ENCODE data around the gene CSKMT. TPM values are rescaled to one million over a fixed set of nuclear protein-coding genes. Genes with fewer than 3 reads are reported as not detected.
A peak's percentile ranks its signal among the peaks of the same experiment; 100 is the strongest.

Gene CSKMT
- total RNA-seq, 2 experiments from 2014 or later, result 17.8 to 18.8 TPM

- ChIA-PET CTCF (interaction anchor here (0.6 to 1.7 kb wide), 6 partner anchors 11 to 281 kb away, joined by 3 to 6 read pairs (median 4); no protein-coding TSS in a partner anchor), POLR2A (interaction anchor here (0.7 to 9.9 kb wide), 22 partner anchors 9 to 176 kb away, joined by 3 to 165 read pairs (median 5); partner anchors contain the start of genes C11orf98, CSKMT, EEF1G and HNRNPUL2)
- no peaks in the 10 kb centered on the region for H3K27me3 Mint-ChIP-seq
- peak overlapping the region; percentile 92 for H3K27ac Mint-ChIP-seq
- peaks cover 42% of the 10 kb centered on the region for H3K4me1 Mint-ChIP-seq (ENCODE audit: low read depth)
- H3K36me3 Mint-ChIP-seq (ENCODE audit: low read depth), result peaks cover 35% of the 10 kb centered on the region
- intact Hi-C loops (cut with DNase I, micrococcal nuclease), result loop anchor here (1.0 to 5.0 kb wide), 4 partner anchors 34 to 151 kb away; partner anchors contain the start of genes LBHD1 (in 2 of the 2), TUT1 (in 2 of the 2) and UQCC3 (in 2 of the 2)
- H3K4me3 Mint-ChIP-seq, result peak overlapping the region; percentile 86
- TF ChIP-seq, protein P1, sequence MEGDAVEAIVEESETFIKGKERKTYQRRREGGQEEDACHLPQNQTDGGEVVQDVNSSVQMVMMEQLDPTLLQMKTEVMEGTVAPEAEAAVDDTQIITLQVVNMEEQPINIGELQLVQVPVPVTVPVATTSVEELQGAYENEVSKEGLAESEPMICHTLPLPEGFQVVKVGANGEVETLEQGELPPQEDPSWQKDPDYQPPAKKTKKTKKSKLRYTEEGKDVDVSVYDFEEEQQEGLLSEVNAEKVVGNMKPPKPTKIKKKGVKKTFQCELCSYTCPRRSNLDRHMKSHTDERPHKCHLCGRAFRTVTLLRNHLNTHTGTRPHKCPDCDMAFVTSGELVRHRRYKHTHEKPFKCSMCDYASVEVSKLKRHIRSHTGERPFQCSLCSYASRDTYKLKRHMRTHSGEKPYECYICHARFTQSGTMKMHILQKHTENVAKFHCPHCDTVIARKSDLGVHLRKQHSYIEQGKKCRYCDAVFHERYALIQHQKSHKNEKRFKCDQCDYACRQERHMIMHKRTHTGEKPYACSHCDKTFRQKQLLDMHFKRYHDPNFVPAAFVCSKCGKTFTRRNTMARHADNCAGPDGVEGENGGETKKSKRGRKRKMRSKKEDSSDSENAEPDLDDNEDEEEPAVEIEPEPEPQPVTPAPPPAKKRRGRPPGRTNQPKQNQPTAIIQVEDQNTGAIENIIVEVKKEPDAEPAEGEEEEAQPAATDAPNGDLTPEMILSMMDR (IDR thresholded peaks at IDR 0.05), result no peak
- no peaks in the 10 kb centered on the region for H3K9me3 ChIP-seq (ENCODE audit: control insufficient read depth in 1 of 2, insufficient read depth in 1 of 2, low read length in 2 of 2)
- H3K4me1 ChIP-seq (ENCODE audit: insufficient read depth, low read length), result peaks cover 49% of the 10 kb centered on the region
- peaks cover 5% of the 10 kb centered on the region for H3K36me3 ChIP-seq (ENCODE audit: insufficient read depth, low read length)
- H3K9me3 Mint-ChIP-seq, result no peaks in the 10 kb centered on the region
- peak overlapping the region; percentile 65 to 84 for H3K27ac ChIP-seq (ENCODE audit: low read depth in 1 of 2, low read length in 2 of 2)
- no peaks in the 10 kb centered on the region for H3K27me3 ChIP-seq (ENCODE audit: control insufficient read depth in 1 of 2, insufficient read depth in 2 of 2, low read length in 2 of 2)
- ATAC-seq (ENCODE audit: poor library complexity) (peak; percentile 62), DNase-seq (peak; percentile 90 to 97 (median 94))
- peak overlapping the region; percentile 79 for H3K4me3 ChIP-seq (ENCODE audit: low read length)
Measured at GRCh38 chr11:62705880-62706849, 41.1 kb downstream of the CSKMT start.

GRCh38 chr11:62706850-62707247 is 41.7 kb downstream of the CSKMT start:
- Histone ChIP-seq H3K9me3 (ENCODE audit: control insufficient read depth in 1 of 2, insufficient read depth in 1 of 2, low read length in 2 of 2) (no peaks in the 10 kb centered on the region), H3K36me3 (ENCODE audit: insufficient read depth, low read length) (peaks cover 12% of the 10 kb centered on the region), H3K4me1 (ENCODE audit: insufficient read depth, low read length) (peaks cover 49% of the 10 kb centered on the region), H3K27ac (ENCODE audit: low read depth in 1 of 2, low read length in 2 of 2) (no peak overlapping the region), H3K27me3 (ENCODE audit: control insufficient read depth in 1 of 2, insufficient read depth in 2 of 2, low read length in 2 of 2) (no peaks in the 10 kb centered on the region), H3K4me3 (ENCODE audit: low read length) (peak overlapping the region; percentile 79)
- peak overlapping the region; percentile 92 for H3K27ac Mint-ChIP-seq
- TF ChIP-seq, protein P1 (IDR thresholded peaks at IDR 0.05), result no peak
- intact Hi-C loops (cut with DNase I, micrococcal nuclease), result loop anchor here (1.0 to 5.0 kb wide), 4 partner anchors 35 to 150 kb away; partner anchors contain the start of genes LBHD1 (in 2 of the 2), TUT1 (in 2 of the 2) and UQCC3 (in 2 of the 2)
- POLR2A ChIA-PET, result interaction anchor here (0.6 to 9.9 kb wide), 18 partner anchors 9 to 175 kb away, joined by 3 to 165 read pairs (median 6); partner anchors contain the start of genes C11orf98, CSKMT, HNRNPUL2 and INTS5
- ATAC-seq (ENCODE audit: poor library complexity), result no peak
- H3K9me3 Mint-ChIP-seq, result no peaks in the 10 kb centered on the region
- CTCF ChIA-PET, result interaction anchor here (1.1 to 1.7 kb wide), 3 partner anchors 12 to 282 kb away, joined by 4 to 6 read pairs (median 6); no protein-coding TSS in a partner anchor
- no peak for DNase-seq
- H3K4me3 Mint-ChIP-seq, result peak overlapping the region; percentile 86
- no peaks in the 10 kb centered on the region for H3K27me3 Mint-ChIP-seq
- H3K4me1 Mint-ChIP-seq (ENCODE audit: low read depth), result peaks cover 42% of the 10 kb centered on the region
- peaks cover 33% of the 10 kb centered on the region for H3K36me3 Mint-ChIP-seq (ENCODE audit: low read depth)

- H3K27ac Mint-ChIP-seq, result peak within 1 kb of the TSS; percentile 92
- Histone ChIP-seq H3K4me1 (ENCODE audit: insufficient read depth, low read length) (peaks cover 51% of the 10 kb centered on the region), H3K27me3 (ENCODE audit: control insufficient read depth in 1 of 2, insufficient read depth in 2 of 2, low read length in 2 of 2) (no peaks in the 10 kb centered on the region), H3K9me3 (ENCODE audit: control insufficient read depth in 1 of 2, insufficient read depth in 1 of 2, low read length in 2 of 2) (no peaks in the 10 kb centered on the region), H3K4me3 (ENCODE audit: low read length) (peak within 1 kb of the TSS; percentile 85), H3K36me3 (ENCODE audit: insufficient read depth, low read length) (peaks cover 17% of the 10 kb centered on the region), H3K27ac (ENCODE audit: low read depth in 1 of 2, low read length in 2 of 2) (peak within 1 kb of the TSS; percentile 85 to 94)
- H3K4me3 Mint-ChIP-seq, result peak within 1 kb of the TSS; percentile 88
- intact Hi-C loops (cut with DNase I, micrococcal nuclease), result loop anchor here (5.0 kb wide), 3 partner anchors 35 to 150 kb away; partner anchors contain the start of genes LBHD1 (in 2 of the 2), UQCC3 (in 2 of the 2) and TUT1 (in 1 of the 2)
- H3K4me1 Mint-ChIP-seq (ENCODE audit: low read depth), result peaks cover 46% of the 10 kb centered on the region
- peaks cover 35% of the 10 kb centered on the region for H3K36me3 Mint-ChIP-seq (ENCODE audit: low read depth)
- ATAC-seq (ENCODE audit: poor library complexity) (no peak), DNase-seq (peak in 1 of 14 experiments; percentile 52)
- CTCF ChIA-PET, result no interaction called here
- TF ChIP-seq, protein P1 (IDR thresholded peaks at IDR 0.05), result no peak
- POLR2A ChIA-PET, result interaction anchor here (0.6 to 9.9 kb wide), 13 partner anchors 8 to 174 kb away, joined by 3 to 165 read pairs (median 14); partner anchors contain the start of genes C11orf98, CSKMT, GANAB and HNRNPUL2
- H3K27me3 Mint-ChIP-seq, result no peaks in the 10 kb centered on the region
- H3K9me3 Mint-ChIP-seq, result no peaks in the 10 kb centered on the region
Measured at GRCh38 chr11:62707277-62707861, 42.3 kb downstream of the CSKMT start, which contains the start of the genes BSCL2 and GNG3. Gene BSCL2 (minus strand): TSS chr11:62707424. CDS start chr11:62707195, 229 bp downstream. Gene GNG3 (plus strand): TSS chr11:62707676. CDS start chr11:62708296, 620 bp downstream.

Data from CD4-positive, alpha-beta T cell (primary cell).